Vagina (tissue), 2 donors: ENCODE measurements around the gene C13orf46.

Source experiments
- POLR2A ChIP-seq, 2 donors: fragments of 450-650 bp; IDR thresholded peaks; one replicate each; pipeline ENCODE4 v1.6.1; 2017; ENCODE audit warnings: antibody characterized with exemption in 2 of 2, mild to moderate bottlenecking in 2 of 2, moderate library complexity in 2 of 2
- POLR2AphosphoS5 ChIP-seq, 2 donors: sonication (generic); formaldehyde crosslinking; IDR thresholded peaks; one replicate each; pipeline ENCODE4 v1.9.0; 2017; ENCODE audit warnings: antibody characterized with exemption in 2 of 2, mild to moderate bottlenecking in 2 of 2, low read depth in 1 of 2; ENCODE audit not compliant: insufficient read depth in 1 of 2
- TF ChIP-seq, protein P1 (sequence below), 3 experiments: fragments of 450-650 bp in 2 of 3; fragments of 200-600 bp in 1 of 3; sonication (generic) in 1 of 3; IDR thresholded peaks; one replicate each; pipeline ENCODE4 v1.5.1; 2017 to 2019; ENCODE audit warnings: antibody characterized with exemption in 3 of 3, mild to moderate bottlenecking in 2 of 3, moderate library complexity in 2 of 3

DNA sequence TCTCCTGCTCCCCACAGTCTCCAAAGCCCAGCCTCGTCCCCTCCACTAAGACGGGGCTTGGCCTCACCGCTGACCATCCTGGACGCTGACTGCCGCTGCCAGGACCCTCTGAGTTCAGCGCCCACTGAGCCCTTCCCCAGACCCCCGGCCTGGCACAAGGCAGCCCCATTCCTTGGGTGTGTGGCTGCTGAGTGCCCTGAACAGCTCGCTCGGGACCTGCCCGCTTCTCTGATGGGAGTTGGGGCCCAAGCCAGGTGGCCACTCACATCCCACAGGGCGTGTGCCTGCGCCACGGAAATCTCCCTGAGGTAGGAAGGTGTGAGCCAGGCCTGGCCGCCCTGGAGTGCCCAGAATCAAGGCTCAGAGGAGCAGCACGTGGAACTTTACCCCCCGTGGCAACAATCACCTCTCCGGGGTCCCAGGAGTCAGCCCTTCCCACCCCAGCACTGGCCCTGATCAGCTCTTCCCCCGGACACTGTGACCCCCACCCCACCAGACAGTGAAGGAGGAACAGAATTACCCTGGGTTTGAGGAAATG, 20.8 kb downstream of the C13orf46 start:
- TF ChIP-seq, protein P1, sequence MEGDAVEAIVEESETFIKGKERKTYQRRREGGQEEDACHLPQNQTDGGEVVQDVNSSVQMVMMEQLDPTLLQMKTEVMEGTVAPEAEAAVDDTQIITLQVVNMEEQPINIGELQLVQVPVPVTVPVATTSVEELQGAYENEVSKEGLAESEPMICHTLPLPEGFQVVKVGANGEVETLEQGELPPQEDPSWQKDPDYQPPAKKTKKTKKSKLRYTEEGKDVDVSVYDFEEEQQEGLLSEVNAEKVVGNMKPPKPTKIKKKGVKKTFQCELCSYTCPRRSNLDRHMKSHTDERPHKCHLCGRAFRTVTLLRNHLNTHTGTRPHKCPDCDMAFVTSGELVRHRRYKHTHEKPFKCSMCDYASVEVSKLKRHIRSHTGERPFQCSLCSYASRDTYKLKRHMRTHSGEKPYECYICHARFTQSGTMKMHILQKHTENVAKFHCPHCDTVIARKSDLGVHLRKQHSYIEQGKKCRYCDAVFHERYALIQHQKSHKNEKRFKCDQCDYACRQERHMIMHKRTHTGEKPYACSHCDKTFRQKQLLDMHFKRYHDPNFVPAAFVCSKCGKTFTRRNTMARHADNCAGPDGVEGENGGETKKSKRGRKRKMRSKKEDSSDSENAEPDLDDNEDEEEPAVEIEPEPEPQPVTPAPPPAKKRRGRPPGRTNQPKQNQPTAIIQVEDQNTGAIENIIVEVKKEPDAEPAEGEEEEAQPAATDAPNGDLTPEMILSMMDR (IDR thresholded peaks at IDR 0.05) = no peak
- TF ChIP-seq POLR2A (IDR thresholded peaks at IDR 0.05) = no peak
- no peak for TF ChIP-seq POLR2AphosphoS5 (IDR thresholded peaks at IDR 0.05; ENCODE audit: insufficient read depth in 1 of 2, low read depth in 1 of 2)
